Measurements from ENCODE around the gene RRAS2.

DNA sequence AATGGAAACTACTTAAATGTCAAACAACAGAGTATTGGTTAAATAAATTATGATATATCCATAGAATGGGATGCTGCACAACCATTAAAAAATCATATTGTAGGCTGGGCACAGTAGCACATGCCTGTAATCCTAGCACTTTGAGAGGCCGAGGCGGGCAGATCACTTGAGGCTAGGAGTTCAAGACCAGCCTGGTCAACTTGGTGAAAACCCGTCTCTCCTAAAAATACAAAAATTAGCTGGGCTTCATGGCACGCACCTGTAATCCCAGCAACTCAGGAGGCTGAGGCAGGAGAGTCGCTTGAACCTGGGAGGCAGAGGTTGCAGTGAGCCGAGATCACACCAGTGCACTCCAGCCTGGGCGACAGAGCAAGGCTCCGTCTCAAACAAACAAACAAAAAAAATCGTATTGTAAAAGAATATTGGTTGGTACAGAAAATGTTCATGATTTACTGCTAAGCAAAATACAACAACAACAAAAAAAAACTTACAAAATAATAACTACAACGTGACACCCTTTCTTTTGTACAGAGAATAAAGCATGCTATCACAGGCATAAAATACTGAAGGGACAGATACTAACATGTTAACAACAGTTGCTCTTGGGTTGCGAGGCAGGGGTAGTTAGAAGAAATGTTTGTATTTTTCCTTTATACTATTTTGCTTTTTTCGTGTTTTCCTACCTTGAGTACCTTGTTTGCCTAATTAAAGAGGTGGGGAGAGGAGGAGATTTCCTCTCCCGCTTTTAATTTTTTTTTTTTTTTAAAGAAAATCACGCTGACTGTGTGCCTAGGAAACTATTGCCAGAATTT, 21.3 kb upstream of the RRAS2 start:
- TF ChIP-seq, protein P1, sequence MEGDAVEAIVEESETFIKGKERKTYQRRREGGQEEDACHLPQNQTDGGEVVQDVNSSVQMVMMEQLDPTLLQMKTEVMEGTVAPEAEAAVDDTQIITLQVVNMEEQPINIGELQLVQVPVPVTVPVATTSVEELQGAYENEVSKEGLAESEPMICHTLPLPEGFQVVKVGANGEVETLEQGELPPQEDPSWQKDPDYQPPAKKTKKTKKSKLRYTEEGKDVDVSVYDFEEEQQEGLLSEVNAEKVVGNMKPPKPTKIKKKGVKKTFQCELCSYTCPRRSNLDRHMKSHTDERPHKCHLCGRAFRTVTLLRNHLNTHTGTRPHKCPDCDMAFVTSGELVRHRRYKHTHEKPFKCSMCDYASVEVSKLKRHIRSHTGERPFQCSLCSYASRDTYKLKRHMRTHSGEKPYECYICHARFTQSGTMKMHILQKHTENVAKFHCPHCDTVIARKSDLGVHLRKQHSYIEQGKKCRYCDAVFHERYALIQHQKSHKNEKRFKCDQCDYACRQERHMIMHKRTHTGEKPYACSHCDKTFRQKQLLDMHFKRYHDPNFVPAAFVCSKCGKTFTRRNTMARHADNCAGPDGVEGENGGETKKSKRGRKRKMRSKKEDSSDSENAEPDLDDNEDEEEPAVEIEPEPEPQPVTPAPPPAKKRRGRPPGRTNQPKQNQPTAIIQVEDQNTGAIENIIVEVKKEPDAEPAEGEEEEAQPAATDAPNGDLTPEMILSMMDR (IDR thresholded peaks at IDR 0.05) = no peak
- TF ChIP-seq POLR2A (IDR thresholded peaks at IDR 0.05) = no peak
